NCI-H146 treated with DMSO at 0.1 percent for 48 hours (cell line): Measurements from ENCODE around the gene LVRN.

Experiments used
- DNase-seq: peaks from one replicate; lab custom pipeline; 2025; ENCODE audit not compliant: unreplicated experiment; lab: John Stamatoyannopoulos, UW

The LVRN gene

DNA sequence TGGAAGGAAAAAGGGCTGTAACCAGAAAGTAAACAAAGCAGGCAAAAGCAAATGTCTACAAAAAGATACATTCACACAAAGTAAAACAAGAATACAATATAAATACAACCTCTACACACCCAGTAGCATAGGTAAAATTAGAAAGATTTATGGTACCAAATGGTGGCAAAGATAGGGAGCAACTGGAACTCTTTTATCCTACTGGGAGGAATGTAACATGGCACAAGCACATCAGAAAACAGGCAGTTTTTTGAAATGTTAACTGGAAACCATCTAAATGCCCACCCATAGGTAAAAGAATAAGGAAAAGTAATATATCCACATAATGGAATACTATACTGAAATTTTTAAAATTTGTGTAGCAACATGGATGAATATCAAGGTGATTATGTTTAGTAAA, 61.3 kb downstream of the LVRN start:
- DNase-seq: no peak

GRCh38 chr5:116025866-116026265, 63.6 kb downstream of the LVRN start:
- DNase-seq: no peak

DNA sequence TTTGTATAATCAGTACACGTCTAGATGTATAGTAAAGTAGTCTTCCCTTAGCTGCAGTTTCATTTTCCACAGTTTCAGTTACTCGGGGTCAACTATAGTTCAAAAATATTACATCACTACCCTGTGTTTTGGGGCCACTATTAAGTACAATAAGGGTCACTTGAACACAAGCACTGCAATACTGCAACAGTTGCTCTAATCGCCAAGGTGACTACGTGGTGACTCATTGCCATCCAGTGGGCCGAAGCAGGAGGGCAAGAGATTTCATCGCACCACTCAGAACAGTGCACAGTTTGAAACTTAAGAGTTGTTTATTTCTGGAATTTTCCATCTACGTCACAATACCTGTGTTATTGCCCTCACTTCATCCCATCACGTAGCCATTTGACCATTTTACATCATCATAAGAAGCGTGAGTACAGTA, 69.8 kb downstream of the LVRN start, which contains the start of gene ARL14EPL:
Gene ARL14EPL (plus strand): TSS at position 379 of the 424 bp plus-strand sequence. CDS start 18,994 bp downstream, outside the sequence.
- DNase-seq: no peak

DNA sequence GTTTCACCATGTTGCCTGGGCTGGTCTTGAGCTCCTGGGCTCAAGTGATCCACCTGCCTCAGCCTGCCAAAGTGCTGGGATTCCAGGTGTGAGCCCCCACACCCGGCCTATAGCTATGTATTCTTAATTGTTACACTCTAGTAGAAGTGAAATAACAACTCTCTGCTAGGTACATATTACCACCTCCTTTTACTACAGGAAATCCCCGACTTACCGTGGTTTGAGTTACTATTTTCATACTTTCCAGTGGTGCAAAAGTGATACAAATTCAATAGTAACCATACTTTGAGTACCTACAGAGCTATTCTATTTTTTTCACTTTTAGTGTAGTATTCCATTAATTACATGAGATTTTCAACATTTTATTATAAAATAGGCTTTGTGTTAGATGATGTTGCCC, 70.7 kb downstream of the LVRN start:
- DNase-seq: no peak

DNA sequence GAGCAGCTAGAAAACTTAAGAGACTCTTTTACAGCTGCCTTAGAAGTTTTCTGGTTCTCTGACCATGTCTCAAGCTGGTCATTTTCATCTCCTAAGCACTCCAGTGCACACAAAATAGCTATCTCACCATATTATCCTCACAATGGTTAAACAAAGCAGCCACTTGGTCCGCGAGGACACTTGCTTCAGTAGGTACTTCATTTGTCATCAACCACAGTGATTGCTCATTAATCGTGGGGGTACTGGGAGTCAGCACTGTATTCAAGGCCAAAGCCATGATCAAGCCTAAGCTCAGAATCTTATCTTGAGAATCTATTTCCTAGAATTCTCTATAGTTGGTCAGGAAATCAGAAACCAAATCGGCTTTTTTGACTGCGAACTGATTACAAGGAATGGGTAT, 72.8 kb downstream of the LVRN start:
- DNase-seq: no peak

DNA sequence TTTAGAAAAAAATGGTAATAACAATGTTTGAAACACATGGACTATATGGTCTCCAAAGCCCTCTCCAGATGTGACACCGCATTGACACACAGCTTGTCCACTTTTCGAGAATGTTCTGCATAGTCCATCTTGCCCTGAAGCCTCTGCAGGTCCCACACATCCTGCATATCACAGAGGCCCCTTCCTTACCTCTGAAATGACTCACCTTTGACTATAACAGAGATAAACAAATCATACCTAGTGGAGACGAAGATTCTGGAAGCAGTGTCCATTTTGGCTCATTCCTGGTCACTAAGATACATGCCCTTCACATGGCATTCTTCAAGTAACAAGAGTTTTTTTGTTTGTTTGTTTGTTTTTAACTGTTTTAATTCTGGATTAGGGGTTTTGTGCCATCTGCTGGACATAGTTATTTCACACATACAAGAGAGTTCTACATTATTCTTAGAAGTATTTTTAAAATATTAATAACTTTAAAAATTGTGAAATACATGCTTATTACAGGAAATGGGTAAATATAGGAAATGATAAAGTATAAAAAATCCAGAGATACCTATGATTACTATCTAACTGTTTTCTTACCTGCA, 75.1 kb downstream of the LVRN start:
- no peak for DNase-seq

GRCh38 chr5:116038817-116039216, 76.5 kb downstream of the LVRN start:
- DNase-seq: no peak

DNA sequence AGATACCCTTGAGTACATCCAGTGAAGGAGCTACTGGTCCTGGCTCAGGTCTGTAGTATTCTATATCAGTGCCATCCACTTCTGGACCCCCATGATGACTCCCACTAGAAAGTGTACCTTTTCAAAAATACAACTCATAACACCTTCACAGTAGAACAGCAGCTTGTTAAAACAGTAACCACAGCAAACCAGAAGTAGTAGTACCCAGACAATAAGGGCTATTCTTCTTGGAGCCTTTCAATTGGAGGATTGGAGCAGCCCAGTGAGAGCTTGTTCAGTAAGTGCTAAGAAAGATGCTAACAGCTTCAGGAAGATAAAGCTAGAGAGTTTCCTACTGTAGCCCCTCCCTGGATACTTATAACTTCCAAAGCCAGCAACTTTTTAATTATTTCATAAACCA, 80.1 kb downstream of the LVRN start:
- no peak for DNase-seq

- DNase-seq: no peak
These were observed 81.8 kb downstream of the LVRN start for GRCh38 chr5:116044073-116044472.

DNA sequence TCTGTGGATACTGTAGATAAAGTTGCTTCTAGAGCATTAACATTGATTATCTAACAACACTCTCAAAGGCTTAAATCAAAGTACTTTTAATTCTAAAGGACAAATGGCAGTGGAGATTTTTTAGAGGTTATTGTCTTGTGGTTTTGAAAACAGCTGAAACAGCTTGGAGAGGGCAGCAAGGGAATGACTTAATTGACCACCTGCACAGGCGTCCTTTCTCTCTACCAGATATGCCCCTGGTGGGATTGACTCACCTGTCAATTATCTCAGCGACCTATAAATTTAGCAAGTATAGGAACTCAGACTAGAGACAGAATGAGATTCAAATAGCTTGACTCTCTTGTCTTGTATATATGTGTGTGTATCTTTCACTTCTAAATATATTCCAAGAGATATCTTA, 83.5 kb downstream of the LVRN start:
- DNase-seq: no peak

DNA sequence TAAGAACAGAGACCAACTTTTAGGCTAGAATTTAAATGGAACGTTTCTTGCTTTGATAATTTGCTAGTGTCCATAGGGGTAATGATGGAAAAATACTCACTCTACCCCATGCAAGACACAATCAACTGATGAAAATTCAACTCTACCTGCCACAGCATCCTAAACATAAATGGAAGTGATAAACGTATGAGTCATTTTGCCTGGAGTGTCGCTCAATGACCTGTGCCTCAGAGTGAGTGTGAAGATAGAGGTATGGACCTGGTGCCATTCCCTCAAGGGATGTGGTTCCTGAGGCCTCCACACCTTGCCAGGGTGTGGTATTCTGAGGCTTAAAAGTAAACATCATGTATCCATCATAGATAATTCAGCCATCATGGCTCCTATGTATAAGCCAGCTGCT, 84.0 kb downstream of the LVRN start:
- DNase-seq: no peak

DNA sequence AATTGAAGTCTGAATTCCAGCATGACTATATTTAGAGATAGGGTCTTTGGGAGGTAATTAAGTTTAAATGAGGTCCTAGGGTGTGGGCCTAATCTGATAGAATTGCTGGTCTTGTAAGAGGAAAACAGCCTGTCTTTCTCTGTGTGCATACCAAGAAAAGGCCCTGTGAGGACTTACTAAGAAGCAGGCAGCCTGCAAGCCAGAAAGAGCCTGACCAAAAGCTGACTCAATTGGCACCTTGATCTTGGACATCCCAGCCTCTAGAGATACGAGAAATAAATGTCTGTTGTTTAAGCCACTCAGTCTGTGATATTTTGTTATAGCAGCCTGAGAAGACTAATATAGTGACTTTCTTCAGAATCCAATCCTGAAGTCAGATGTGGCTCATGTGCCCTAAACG, 84.5 kb downstream of the LVRN start:
- no peak for DNase-seq

GRCh38 chr5:116058346-116058936, 96.2 kb downstream of the LVRN start:
- DNase-seq: no peak

DNA sequence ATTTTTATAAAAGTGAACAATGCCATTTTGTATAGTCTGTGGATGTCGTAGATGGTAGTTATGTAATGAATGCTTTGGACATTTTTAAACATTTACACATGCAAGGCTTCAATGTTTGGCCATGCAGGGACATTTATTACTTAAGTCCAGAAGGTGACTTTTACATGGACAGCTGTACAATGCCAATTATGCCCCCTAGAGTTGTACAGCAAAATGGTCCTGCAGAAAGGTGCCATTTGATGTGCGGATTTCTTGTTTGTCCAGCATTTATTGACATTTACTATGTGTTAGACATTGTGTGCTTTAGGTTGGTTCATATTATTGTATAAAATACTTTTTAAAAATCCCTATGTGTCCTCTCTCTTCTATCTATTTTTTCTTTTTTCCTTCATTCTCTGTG, 100.1 kb downstream of the LVRN start:
- no peak for DNase-seq

DNA sequence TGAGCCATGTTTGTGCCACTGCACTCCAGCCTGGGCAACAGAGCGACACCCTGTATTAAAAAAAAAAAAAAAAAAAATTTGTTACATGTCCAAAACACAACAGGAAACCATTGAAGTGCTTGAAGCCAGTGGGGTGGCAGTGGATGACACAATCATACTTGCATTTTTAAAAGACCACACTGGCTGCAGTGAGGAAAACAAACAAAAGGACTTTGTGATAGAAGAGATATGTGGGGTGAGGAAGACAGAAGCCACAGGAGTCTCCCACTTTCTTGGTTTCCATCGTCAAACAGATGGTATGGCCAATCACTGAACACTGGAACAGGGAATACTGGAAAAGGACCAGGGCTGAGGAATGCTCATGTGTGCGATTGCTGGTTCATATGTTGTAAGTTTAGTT, 101.7 kb downstream of the LVRN start:
- no peak for DNase-seq

DNA sequence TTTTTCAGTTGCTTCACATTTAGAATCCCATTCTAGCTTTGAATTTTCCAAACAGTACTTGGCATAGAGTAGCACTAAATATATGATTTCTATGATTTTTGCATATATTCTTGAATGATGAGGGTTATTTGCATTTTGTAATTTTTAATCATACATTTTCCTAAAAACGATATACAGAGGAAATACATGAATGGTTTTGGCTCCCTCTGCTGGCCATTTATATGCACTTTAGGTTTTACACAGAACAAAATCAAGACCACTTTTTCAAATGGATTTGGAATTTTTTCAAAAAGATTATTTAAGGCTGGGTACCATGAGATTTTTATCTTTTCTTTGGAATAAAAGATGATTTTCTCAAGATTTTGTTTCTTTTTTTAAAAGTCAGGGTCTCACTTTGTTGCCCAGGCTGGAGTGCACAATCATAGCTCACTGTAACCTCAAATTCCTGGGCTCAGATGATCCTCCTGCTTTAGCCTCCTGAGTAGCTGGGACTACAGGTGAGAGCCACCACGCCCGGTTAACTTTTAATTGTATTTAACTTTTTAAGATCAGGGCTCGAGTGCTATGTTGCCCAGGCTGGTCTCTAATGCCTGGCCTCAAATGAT, 105.9 kb downstream of the LVRN start:
- DNase-seq: peak; percentile 16

- DNase-seq: no peak
These were observed 108.9 kb downstream of the LVRN start for GRCh38 chr5:116071211-116071610.

GRCh38 chr5:116075191-116075831, 113.0 kb downstream of the LVRN start:
- no peak for DNase-seq

- DNase-seq: no peak
These were observed 114.2 kb downstream of the LVRN start for GRCh38 chr5:116076496-116076895.
